Parathyroid adenoma (tissue), 2 donors: ENCODE results near the gene TFEB.
A peak's percentile ranks its signal among the peaks of the same experiment; 100 is the strongest.

Experiments
- H2AFZ ChIP-seq: fragments of 300-600 bp; sonication (generic); one replicate; pipeline ENCODE4 v1.7.0; 2017; ENCODE audit warnings: antibody characterized with exemption, mild to moderate bottlenecking
- H3K27ac ChIP-seq: fragments of 300-600 bp; sonication (generic); one replicate; pipeline ENCODE4 v1.7.0; 2017
- H3K27me3 ChIP-seq: fragments of 300-600 bp; sonication (generic); one replicate; pipeline ENCODE4 v1.7.0; 2017; ENCODE audit warnings: low read length; ENCODE audit not compliant: control insufficient read depth, insufficient read depth
- H3K36me3 ChIP-seq: fragments of 300-600 bp; sonication (generic); one replicate; pipeline ENCODE4 v1.7.0; 2017; ENCODE audit warnings: low read length; ENCODE audit not compliant: control insufficient read depth, insufficient read depth
- H3K4me1 ChIP-seq: fragments of 300-600 bp; sonication (generic); one replicate; pipeline ENCODE4 v1.7.0; 2017; ENCODE audit warnings: control low read depth
- H3K4me2 ChIP-seq: fragments of 300-600 bp; sonication (generic); one replicate; pipeline ENCODE4 v1.7.0; 2017; ENCODE audit warnings: low read length
- H3K4me3 ChIP-seq: fragments of 300-600 bp; sonication (generic); one replicate; pipeline ENCODE4 v1.7.0; 2017; ENCODE audit warnings: low read depth, low read length
- H3K79me2 ChIP-seq: fragments of 300-600 bp; sonication (generic); one replicate; pipeline ENCODE4 v1.7.0; 2017; ENCODE audit warnings: control low read depth
- H3K9ac ChIP-seq: fragments of 300-600 bp; sonication (generic); one replicate; pipeline ENCODE4 v1.7.0; 2017; ENCODE audit warnings: mild to moderate bottlenecking
- H3K9me3 ChIP-seq: fragments of 300-600 bp; sonication (generic); one replicate; pipeline ENCODE4 v1.7.0; 2017; ENCODE audit warnings: low read length; ENCODE audit not compliant: control insufficient read depth
- TF ChIP-seq, protein P1 (sequence below): fragments of 300-600 bp; sonication (generic); IDR thresholded peaks from one replicate; pipeline ENCODE4 v1.7.0; 2017; ENCODE audit warnings: antibody characterized with exemption, mild to moderate bottlenecking
- donor health status: primary hyperparathyroidism.

TFEB gene

GRCh38 chr6:41697861-41698781, 37.3 kb downstream of the TFEB start:
- H3K79me2 ChIP-seq: peaks cover 38% of the 10 kb centered on the region
- no peak overlapping the region for H3K4me3 ChIP-seq
- no peaks in the 10 kb centered on the region for H3K36me3 ChIP-seq
- H3K9ac ChIP-seq: no peak overlapping the region
- TF ChIP-seq, protein P1, sequence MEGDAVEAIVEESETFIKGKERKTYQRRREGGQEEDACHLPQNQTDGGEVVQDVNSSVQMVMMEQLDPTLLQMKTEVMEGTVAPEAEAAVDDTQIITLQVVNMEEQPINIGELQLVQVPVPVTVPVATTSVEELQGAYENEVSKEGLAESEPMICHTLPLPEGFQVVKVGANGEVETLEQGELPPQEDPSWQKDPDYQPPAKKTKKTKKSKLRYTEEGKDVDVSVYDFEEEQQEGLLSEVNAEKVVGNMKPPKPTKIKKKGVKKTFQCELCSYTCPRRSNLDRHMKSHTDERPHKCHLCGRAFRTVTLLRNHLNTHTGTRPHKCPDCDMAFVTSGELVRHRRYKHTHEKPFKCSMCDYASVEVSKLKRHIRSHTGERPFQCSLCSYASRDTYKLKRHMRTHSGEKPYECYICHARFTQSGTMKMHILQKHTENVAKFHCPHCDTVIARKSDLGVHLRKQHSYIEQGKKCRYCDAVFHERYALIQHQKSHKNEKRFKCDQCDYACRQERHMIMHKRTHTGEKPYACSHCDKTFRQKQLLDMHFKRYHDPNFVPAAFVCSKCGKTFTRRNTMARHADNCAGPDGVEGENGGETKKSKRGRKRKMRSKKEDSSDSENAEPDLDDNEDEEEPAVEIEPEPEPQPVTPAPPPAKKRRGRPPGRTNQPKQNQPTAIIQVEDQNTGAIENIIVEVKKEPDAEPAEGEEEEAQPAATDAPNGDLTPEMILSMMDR: no peak
- H3K27me3 ChIP-seq: no peaks in the 10 kb centered on the region
- H3K4me2 ChIP-seq: no peak overlapping the region
- no peaks in the 10 kb centered on the region for H3K4me1 ChIP-seq
- H2AFZ ChIP-seq: no peak overlapping the region
- no peaks in the 10 kb centered on the region for H3K9me3 ChIP-seq
- peak overlapping the region; percentile 6 for H3K27ac ChIP-seq

GRCh38 chr6:41696788-41697187, 38.6 kb downstream of the TFEB start:
- H3K4me1 ChIP-seq: no peaks in the 10 kb centered on the region

DNA sequence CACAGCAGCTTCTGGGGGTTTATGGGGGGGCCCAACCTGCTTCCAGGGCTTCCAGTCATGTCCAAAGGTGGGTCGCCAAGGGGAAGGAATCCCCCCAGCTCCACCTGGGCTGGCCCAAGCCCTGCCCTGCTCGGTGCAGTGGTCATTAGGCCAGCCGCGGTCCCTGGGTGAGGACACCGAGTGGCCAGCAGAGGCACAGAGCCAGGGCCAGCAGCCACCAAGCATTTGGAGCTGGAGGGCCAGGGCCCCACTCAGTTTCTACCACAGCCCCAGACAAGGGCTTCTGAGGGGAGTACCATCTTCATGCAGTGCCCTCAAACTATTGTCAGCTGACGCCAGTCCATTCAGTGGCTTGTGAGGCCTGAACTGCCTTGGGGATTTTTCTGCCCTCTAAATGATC, 39.6 kb downstream of the TFEB start:
- H3K9me3 ChIP-seq: no peaks in the 10 kb centered on the region
- no peak overlapping the region for H3K27ac ChIP-seq
- no peaks in the 10 kb centered on the region for H3K4me1 ChIP-seq
- TF ChIP-seq, protein P1: no peak
- H2AFZ ChIP-seq: no peak overlapping the region
- H3K4me3 ChIP-seq: no peak overlapping the region
- H3K4me2 ChIP-seq: no peak overlapping the region
- no peaks in the 10 kb centered on the region for H3K27me3 ChIP-seq
- H3K9ac ChIP-seq: no peak overlapping the region
- H3K36me3 ChIP-seq: no peaks in the 10 kb centered on the region
- peaks cover 20% of the 10 kb centered on the region for H3K79me2 ChIP-seq

More at GRCh38 chr6:41696788-41697187, 38.6 kb downstream of the TFEB start:
- Histone ChIP-seq H3K79me2 (peaks cover 26% of the 10 kb centered on the region), H2AFZ (no peak overlapping the region), H3K27me3 (no peaks in the 10 kb centered on the region), H3K27ac (no peak overlapping the region), H3K4me2 (no peak overlapping the region), H3K9ac (no peak overlapping the region), H3K4me3 (no peak overlapping the region), H3K9me3 (no peaks in the 10 kb centered on the region), H3K36me3 (no peaks in the 10 kb centered on the region)
- TF ChIP-seq, protein P1: no peak

DNA sequence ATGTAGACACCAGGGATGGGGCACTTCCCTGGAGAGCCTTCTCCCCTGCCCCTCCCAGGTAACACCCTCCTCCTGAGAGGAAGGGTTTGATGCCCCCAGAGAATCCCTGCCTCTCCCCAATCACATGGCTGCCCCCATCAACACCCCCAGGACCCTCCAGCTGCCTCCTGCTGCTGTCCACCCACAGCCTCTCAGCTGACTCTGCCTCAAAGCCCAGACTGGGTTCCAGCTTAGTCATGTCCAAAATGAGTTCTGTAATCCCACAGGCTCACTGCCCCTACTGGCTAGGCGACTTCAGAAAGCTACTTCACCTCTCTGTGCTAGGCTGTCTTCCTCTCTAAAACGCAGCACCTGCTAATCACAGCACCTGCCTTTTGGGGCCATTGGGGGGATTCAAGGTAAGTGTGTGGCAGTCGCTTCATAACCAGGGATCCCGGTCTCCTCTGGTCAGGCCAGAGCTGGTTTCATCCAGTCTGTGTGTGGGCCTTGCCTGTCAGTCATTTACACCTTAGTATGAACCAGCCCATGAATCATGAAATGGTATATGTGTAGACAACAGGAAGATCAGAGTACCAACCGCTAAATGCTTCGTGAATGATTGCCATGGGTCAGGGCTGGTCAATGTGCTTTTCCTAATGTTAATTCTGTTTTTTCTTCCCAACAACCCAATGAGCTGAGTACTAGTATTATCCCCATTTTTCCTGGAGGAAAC, 40.4 kb downstream of the TFEB start:
- no peak overlapping the region for H3K9ac ChIP-seq
- TF ChIP-seq, protein P1: no peak
- H3K4me1 ChIP-seq: no peaks in the 10 kb centered on the region

More for the DNA sequence above, 40.4 kb downstream of the TFEB start:
- Histone ChIP-seq H3K27me3 (no peaks in the 10 kb centered on the region), H2AFZ (no peak overlapping the region), H3K9me3 (no peaks in the 10 kb centered on the region), H3K36me3 (no peaks in the 10 kb centered on the region), H3K27ac (no peak overlapping the region), H3K4me2 (no peak overlapping the region), H3K79me2 (peaks cover 19% of the 10 kb centered on the region), H3K4me3 (no peak overlapping the region)
